ENCODE data around the gene DPYD.

DNA sequence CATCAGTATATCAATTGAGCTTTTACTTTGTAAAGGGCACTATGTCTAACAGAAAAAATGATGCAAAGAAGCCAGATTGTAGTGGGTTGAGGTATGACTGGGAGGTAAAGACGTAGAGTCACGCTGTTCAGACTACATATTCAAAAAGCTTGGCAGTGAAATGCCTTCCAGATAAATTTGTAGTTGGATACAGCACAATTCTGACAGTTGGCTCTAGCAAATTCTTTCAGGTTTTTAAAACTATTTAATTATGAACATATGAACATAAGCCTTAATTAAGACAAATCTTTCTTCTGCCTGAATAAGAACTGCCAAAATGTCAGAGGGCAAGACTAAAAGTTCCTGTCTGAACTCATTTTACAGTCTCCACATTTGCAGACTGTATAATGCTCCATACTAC is 118.8 kb downstream of the DPYD start:
- TF ChIP-seq, protein P1, sequence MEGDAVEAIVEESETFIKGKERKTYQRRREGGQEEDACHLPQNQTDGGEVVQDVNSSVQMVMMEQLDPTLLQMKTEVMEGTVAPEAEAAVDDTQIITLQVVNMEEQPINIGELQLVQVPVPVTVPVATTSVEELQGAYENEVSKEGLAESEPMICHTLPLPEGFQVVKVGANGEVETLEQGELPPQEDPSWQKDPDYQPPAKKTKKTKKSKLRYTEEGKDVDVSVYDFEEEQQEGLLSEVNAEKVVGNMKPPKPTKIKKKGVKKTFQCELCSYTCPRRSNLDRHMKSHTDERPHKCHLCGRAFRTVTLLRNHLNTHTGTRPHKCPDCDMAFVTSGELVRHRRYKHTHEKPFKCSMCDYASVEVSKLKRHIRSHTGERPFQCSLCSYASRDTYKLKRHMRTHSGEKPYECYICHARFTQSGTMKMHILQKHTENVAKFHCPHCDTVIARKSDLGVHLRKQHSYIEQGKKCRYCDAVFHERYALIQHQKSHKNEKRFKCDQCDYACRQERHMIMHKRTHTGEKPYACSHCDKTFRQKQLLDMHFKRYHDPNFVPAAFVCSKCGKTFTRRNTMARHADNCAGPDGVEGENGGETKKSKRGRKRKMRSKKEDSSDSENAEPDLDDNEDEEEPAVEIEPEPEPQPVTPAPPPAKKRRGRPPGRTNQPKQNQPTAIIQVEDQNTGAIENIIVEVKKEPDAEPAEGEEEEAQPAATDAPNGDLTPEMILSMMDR (IDR thresholded peaks at IDR 0.05), result no peak
- TF ChIP-seq POLR2A (IDR thresholded peaks at IDR 0.05), result no peak
